ELR (cell line): ENCODE results near the gene RNF215.

Experiments
- DNase-seq: peaks from one replicate; pipeline ENCODE4 v3.0.0-alpha.2; 2015; ENCODE audit warnings: low read depth

The RNF215 gene

DNA sequence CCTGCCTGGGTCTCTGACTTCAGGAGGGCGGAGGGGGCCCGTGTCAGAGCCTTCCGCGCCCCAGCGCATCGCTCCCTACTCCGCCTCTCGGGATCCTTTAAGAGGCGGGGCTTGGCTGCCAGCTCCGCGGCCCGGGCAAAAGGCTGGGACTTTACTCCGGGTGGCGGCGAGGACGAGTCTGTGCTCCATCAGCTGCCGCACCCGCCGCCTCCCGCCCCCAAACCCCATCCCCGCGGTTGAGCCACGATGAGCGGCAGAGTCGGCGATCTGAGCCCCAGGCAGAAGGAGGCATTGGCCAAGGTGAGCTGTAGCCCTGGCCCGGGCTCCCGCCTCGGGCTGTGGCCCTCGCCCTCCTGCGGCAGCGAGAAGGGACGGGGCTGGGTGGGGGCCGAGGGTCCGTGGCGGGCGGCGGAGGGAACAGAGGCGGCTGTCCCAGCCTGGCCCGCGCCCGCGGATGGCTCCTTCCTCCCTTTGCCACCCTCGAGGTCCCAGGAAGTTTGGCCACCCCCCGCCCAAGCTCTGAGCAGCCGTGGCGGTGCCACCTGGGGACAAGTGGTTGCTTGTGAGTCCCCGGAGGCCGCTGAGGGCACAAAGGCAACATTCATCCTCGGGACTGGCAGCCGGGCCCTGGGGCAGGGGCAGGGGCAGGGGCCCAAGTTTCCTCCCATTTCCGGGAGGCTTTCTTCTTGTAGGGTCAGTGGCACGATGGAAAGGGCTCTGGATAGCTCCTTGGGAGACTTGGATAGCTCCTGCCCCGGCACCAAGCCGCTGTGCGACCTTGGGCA lies 9.9 kb upstream of the RNF215 start, which contains the start of gene SEC14L2:
SEC14L2 (plus strand) TSS at position 148 of the 785 bp plus-strand sequence; CDS start at position 247, 99 bp downstream.
- DNase-seq = peak; percentile 74

DNA sequence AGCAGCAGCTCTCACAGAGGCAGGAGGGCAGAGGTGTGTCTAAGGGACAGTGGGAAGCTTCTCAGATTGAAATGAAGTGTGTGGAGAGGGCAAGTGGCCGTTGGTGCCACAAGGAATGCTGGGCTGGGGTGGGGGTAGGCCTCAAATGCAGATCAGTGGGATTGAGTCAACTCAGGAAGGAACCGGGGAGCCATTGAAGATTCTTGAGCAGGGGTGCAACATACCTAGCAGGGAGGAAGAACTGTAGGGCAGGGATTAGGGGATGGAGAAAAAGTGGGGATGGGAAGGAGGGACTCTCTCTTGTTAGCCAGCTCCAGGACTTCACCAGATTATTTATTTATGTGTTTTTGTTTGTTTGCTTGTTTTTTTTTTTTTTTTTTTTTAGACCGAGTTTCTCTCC lies 6.7 kb upstream of the RNF215 start:
- DNase-seq = no peak

DNA sequence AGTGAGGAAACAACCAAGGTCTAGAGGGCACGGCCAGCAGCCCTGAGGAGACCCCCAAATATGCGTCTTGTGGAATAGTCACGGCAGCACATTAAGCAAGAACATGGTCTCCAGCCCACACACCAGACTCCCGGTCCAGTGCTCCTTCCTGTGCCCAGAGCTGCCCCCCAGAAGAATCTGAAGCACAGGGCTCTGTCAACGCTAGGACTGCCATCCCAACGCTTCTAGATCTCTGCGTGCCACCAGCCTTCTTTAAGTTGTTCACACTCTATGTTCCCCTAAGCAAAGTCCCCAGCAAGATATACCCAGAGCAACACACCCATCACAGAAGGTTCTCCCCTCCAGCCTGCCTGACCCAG lies 6.1 kb upstream of the RNF215 start:
- no peak for DNase-seq

DNA sequence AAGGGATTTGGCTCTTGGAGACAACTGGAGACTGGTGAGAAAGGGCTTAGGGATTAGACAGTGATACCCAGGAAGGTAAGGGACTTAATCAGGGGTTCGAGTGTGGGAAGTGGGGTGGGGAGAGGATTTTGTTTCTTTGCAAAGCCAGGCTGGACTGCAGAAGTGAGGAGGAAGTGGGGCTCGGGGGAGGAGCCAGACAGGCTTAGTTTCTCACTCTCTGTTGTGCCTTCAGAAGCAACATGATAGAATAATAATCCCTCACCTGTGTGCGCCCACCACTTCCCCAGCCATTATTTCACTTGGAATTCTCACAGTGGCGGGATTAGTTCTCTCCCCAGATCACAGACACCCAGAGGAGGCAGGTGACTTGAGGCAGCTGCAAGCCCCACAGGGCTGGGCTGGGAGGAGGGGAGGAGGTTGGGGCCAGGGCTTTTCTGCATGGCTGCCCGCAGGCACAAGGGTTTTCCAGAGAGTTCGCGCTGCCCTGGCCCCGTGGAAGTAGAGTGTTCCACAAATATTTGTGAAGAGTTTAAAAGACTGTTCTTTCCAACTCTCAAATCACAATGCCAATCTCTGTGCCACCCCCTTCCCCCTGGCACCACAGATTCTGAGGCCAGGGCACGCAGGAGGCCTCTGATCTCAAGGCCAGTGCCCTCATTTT lies 5.6 kb upstream of the RNF215 start:
- DNase-seq = peak; percentile 21

DNA sequence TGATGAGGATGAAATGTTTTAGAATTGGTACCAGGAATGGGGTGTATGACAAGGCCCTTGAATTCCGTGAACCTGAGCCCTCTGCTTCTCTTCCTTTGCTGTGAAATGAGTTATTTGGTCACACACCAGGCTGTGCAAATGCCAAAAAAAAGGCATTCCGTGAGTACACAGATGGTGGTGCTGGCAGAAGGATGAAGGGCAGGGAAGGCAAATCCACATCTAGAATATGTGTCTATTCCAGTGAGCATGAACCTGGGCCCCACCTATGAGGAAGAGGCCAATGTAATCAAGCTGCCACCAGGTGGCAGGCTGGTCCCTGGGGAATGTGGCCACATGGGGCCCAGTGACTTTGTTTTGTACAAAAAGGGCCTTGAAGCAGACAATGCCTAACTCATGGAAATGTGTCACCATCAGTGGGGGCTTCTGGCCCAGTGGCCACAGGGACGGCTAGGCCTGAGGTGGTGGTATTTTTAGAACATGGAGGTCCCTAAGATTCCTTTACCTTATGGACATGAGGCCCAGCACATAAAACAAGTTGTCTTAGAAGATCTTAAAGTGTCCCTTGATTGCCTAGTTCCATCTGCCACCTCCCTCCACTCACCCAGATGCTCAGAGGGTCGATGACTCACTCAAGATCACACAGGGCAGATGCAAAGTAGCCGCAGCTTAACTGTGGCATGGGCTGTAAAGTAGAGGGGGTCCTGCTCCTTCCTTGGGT lies 3.9 kb upstream of the RNF215 start:
- peak; percentile 85 for DNase-seq

DNA sequence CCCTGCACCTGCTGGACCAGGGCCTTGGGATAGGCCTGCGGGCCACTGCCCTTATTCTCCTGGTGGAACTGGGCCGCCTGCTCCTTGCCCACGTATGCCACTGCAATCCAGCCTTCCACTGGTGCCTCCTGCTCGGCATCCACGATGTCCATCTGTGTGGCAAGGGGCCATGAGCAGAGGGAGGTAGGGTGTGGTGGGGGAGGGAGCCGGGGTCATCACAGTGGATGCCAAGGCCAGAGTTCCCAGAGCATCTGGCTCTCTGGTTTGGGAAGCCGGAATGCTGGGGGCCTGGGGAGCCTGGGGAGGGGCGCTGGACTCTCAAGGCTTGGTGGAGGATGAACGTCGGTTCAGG lies 627 bp downstream of the RNF215 start:
- no peak for DNase-seq

DNA sequence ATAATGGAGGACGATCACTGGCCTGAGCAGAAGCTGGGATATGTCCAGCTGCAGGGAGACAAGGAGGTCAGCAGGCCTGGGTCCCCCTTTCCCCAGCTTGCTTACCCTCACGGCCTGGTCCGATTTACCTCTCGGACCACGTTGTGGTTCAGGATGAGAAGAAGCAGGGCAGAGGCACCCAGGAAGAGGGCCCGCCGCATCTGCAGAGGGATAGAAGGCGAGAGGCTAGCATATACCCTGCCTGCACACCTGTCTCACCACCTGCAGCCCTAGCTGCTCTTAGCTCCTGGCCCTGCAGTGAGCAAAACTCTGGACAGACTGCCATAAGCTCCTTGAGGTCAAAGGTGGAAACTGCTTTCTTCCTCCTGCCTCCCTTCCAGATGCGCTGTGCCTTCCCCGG lies 1.3 kb downstream of the RNF215 start:
- DNase-seq = no peak

DNA sequence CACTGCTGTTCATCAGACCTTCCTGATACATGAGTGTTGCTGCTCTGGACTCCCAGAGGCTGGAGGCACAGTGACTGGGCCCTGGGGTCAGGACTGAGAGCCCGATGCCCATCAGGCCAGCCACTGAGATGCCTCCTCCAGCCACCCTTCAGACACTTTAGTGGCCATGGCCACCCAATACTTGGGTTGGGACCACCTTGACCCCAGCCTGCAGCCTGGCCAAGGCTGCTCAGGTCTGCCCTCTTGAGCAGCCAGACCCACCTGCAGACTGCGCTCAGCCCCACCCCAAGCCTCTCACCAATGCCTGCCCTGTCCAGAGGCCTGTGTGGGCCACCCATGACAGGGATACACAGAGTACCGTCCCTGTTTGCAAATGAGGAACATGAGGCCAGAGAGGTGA lies 4.2 kb downstream of the RNF215 start:
- no peak for DNase-seq

DNA sequence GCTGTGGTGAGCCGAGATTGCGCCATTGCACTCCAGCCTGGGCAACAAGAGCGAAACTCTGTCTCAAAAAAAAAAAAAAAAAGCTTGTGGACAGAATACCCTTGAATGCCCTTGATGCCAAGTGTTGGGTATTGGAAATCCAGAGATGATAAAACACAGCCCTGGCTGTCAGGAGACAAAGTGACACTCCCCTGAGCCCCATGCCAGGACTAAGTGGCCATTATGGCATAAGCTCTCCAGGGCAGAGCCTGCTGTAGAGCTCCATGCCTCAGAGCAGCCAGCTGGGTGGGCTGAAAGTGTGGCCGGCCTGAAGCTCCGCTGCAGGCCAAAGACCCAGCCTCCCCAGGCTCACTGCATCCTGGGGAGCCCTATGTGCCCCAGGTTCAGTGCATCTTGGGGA lies 4.9 kb downstream of the RNF215 start:
- DNase-seq = no peak

DNA sequence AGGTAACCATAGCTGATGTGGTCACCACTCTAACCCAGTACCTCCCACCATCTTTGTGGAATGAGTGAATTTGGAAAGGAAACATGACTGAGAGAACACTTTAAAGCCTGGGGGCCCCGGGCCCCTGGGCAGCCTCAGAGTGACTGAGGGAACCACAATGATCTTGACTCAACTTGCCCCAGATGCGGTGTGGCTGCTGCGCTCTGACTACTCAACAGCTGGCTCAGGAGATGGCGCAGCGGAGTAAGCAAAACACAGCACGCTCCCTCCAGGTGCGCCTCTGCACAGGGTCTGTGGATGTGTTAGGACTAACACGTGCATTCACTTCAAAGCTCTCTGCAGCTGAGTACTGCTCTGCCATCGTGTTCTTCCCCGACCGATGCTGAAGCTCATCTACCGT lies 5.9 kb downstream of the RNF215 start:
- DNase-seq = no peak

DNA sequence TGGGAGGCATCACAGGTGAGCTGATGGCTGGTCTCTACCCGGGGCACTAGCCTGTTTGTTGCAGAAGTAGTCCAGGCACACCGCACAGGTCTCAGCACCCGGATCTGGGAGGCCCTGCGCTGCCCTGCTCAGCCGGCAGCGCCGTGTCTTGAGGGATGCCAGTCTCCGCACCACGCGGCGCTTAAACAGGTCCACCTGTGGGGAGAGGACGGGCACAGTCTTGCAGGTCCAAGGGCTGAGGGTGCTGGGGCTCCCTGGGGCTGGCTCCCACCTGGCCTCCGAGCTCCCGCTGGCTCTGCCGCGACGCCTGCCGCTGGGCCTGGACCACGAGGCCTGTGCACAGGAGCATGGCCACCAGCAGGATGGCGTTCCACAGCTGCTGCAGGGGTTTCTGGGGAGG lies 7.2 kb downstream of the RNF215 start:
- DNase-seq = no peak

DNA sequence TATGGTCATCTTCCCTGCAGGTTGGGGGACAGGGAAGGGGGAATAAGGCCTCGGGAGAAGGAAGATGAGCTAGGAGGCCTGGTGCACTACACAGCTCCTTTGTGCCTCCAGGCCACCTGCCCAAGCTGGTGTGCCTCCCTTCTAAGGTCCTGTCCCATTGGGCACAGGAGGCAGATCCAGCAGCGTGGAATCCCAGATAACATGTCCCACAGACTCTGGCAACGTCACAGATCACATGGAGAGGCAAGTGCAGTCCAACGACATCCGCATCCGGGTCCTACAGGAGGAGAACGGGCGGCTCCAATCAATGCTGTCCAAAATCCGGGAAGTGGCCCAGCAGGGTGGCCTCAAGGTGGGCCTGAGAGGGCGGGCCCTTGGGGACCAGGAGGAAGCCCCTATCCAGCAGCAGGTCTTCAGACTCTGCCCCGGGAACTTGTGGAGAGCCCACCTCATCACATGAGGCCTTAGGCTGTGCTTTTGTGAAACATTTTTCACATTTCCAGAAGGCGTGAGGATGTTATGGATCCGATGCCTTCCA lies 11.8 kb downstream of the RNF215 start:
- DNase-seq = no peak

DNA sequence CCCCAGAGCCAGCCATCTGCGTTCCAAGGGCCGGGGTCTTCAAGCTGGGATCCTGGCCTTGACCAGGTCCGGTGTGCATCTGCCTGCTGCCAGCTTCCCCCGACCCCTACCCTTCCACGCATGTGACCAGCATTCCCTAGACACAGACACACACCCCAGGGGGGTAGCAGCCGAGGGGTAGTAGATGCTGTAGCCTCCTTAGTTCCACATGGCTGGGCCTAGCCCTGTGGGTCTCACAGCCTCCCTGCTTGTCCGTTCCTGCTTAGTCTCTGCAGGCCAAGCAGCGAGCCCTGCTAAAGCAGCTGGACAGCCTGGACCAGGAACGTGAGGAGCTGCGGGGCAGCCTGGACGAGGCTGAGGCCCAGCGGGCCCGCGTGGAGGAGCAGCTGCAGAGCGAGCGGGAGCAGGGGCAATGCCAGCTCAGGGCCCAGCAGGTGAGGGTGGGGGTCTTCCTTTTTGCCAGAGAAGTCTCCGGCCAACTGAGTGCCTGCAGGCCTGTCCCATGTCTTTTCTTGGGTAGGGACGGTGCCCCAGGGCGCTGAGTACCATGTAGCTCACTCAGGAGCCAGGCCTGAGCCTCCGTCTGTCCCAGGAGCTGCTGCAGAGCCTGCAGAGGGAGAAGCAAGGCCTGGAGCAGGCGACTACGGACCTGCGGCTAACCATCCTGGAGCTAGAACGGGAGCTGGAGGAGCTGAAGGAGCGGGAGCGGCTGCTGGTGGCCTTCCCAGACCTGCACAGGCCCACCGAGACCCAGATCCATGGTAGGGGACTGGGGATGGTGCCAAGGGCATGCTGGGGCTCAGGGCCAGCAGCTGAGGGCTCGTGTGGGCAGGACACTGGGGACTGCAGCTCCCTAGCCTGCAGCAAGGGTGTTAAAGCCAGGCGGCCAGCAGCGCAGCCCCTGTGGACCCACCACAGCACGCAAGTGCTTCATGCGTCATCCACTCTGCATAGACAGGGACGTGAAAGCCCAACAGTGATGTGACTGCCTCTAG lies 13.6 kb downstream of the RNF215 start:
- DNase-seq = no peak

DNA sequence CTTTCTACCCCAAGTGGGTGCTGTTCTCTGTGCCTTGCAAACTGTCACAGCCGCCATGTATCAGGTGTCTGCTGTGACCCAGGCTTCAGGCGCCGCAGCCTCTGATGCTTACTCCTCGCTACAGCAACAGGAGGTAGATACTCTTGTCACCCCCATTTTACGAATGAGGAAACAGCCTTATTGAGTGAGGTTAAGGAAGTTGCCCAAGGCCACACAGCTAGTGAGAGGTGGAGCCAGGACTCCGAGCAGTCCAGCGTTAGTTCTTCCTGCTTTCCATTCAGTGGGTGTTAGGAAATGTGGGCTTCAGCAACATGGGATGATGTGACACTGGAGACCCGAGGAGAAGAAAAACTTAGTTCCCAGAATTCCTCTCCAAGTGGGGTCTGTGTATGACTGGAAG lies 14.3 kb downstream of the RNF215 start:
- DNase-seq = no peak

DNA sequence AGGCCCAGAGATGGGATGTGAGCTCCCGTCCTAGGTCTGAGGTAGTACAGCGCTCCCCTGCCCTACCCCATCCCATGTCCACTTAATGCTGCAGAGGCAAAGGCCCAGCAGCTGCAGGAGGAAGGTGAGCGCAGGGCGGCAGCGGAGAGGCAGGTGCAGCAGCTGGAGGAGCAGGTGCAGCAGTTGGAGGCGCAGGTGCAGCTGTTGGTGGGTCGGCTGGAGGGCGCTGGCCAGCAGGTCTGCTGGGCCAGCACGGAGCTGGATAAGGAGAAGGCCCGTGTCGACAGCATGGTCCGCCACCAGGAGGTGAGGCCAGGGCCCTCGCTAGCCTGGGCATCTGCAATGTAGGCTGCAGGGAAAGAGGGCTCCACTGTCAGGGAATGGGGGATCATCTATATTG lies 15.2 kb downstream of the RNF215 start:
- no peak for DNase-seq

DNA sequence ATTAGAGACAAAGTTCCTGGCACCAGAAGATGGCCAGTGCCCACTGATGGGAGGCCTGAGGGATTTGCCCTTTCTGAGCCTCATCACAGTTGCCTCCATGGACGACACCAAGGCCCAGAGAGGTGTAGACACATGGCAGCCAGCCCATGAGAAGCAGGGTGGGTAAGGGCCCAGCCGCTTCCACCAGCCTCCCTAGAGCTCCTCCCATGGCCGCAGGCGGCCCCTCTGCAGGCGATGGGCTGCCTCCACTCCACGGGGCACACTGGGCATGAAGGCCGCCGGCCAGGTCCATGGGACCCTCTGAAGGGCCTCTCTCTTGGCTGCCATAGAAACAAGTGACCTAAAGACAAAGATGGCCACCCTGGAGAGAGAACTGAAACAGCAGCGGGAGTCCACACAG lies 15.9 kb downstream of the RNF215 start:
- no peak for DNase-seq

DNA sequence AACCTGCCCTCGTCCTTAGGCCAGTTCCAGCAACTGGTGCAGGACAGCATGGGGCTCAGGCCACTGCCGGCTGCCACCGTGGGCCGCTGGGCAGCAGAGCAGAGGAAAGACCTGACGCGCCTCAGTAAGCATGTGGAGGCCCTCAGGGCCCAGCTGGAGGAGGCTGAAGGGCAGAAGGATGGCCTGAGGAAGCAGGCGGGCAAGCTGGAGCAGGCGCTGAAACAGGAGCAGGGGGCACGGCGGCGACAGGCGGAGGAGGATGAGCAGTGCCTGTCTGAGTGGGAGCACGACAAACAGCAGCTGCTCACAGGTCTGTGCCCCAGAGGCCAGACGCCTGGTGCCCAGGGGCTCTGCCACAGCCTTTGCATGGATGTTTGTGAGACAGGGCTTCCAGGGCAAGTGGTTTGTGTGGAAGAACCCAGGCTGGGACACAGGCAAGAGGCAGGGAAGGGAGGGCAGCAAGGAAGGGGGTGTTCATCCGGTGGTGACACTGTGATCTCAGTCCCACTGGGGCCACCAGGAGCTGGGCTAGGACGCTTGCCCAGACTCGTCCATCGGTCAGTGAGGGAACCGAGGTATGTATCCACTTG lies 16.5 kb downstream of the RNF215 start:
- DNase-seq = no peak

DNA sequence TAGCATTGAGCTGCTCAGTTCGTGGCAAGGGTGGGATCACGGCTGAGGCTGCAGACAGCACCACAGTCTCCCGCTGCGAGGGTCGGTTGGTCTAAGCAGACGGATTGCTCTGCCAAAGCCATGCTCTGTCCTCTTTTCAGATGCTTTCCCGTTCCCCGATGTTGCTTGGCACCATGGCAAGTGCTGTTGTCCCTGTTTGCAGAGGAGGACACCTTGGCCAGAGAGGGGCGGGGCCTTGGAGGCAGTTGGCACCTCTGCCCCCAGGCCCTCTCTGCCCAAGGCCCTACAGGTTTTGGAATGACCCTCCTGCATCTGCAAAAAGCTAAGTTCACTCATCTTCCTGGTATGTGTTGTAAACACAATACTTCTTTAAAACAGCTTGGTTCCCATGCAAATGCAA lies 18.8 kb downstream of the RNF215 start:
- no peak for DNase-seq

DNA sequence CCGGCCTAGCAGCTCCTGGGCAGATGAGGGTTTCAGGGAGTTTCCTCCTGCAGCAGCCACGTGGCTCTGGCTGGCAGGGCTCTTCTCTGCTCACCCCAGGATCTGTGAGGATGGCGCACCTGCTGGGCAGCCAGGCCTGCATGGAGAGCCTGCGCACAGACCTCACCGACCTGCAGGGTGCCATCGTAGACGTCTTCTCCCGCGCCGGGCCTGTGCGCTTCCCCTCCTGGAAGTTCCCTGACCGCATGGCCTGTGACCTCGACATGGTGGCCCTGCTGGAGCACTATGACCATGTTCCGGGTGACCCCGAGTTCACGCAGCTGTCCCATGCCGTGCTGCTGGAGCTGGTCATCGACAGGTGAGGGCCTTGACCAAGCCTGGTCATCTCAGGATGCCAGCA lies 21.3 kb downstream of the RNF215 start:
- DNase-seq = no peak

DNA sequence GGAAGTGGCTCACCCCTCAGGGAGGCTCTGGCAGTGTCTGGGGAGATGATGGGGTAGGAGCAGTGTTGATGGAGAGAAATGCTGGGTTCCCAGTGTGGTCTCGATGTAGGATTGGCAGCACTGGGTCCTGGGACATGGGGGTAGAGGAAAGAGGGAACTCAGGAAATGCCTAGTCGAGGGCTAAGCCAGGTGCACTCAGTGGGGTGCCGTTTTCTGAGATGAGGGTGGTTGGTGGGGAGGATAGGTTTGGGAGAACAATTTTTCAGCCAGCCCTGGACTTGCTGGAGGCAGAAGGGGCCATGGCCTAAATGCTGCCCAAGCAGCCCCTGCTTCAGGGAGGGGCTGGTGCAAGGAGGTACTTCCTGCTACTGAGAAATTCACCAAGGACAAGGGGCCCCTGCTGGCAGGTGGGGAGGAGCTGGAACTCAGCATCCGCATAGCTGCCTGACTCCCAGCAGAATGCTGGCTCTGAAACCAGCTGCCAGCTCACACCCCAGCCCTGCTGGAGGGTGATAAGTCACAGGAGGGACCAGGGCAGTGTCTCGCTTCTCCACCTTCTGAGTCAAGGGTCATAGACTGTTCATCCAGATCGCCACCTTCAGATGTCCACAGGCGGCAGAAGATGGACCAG lies 24.4 kb downstream of the RNF215 start:
- DNase-seq = peak; percentile 10
